Measurements from ENCODE around the gene RHBDD2.

- TF ChIP-seq, protein P1, sequence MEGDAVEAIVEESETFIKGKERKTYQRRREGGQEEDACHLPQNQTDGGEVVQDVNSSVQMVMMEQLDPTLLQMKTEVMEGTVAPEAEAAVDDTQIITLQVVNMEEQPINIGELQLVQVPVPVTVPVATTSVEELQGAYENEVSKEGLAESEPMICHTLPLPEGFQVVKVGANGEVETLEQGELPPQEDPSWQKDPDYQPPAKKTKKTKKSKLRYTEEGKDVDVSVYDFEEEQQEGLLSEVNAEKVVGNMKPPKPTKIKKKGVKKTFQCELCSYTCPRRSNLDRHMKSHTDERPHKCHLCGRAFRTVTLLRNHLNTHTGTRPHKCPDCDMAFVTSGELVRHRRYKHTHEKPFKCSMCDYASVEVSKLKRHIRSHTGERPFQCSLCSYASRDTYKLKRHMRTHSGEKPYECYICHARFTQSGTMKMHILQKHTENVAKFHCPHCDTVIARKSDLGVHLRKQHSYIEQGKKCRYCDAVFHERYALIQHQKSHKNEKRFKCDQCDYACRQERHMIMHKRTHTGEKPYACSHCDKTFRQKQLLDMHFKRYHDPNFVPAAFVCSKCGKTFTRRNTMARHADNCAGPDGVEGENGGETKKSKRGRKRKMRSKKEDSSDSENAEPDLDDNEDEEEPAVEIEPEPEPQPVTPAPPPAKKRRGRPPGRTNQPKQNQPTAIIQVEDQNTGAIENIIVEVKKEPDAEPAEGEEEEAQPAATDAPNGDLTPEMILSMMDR (IDR thresholded peaks at IDR 0.05 in 8 of 11, conservative IDR thresholded peaks at IDR 0.05 in 3 of 11), result no peak
- TF ChIP-seq POLR2A (IDR thresholded peaks at IDR 0.05), result no peak
These were observed 42.0 kb upstream of the RHBDD2 start for GRCh38 chr7:75836798-75837197.

Measured in spleen (tissue), 7 donors.